Measurements from ENCODE around the gene PGM5. TPM values are rescaled to one million over a fixed set of nuclear protein-coding genes. Genes with fewer than 3 reads are reported as not detected.

PGM5 gene
- total RNA-seq, 4 donors from 2014 or later: 573 to 742 (median 607) TPM

DNA sequence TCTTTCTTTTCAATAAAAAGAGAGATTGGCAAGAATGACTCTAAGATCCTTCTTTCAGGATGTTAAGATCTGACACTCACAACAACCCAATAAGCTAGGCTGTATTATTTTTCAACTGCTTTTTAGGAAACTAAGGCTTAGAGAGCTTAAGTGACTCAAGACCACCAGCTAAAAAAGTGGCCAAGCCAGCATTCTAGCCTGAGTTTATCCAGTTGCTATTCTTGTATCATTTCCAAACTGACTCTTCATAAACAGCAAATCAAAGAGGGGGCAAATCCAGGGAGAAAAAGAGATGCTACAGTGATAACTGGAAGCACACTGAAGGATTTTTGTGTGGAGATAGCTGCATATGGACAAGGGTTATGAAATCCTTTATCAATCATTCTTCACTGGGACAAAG lies 137.1 kb downstream of the PGM5 start:
- TF ChIP-seq POLR2AphosphoS5 (IDR thresholded peaks at IDR 0.05) (no peak), POLR2A (IDR thresholded peaks at IDR 0.05; ENCODE audit: low read depth) (no peak), EP300 (IDR thresholded peaks at IDR 0.05) (no peak), CTCF (IDR thresholded peaks at IDR 0.05) (no peak)
- intact Hi-C loops (cut with DNase I): no loop called here
- Histone ChIP-seq H3K27ac (replicated peaks in 1 of 4) (peak overlapping the region; percentile 85 to 89 (median 88)), H3K4me3 (no peak overlapping the region), H3K4me1 (peaks cover 40 to 81% (median 74%) of the 10 kb centered on the region in 4 donors), H3K36me3 (peaks cover 1 to 26% (median 12%) of the 10 kb centered on the region in 4 donors), H3K27me3 (no peaks in the 10 kb centered on the region), H3K9me3 (no peaks in the 10 kb centered on the region)
- DNase-seq (ENCODE audit: extremely low spot score): no peak

DNA sequence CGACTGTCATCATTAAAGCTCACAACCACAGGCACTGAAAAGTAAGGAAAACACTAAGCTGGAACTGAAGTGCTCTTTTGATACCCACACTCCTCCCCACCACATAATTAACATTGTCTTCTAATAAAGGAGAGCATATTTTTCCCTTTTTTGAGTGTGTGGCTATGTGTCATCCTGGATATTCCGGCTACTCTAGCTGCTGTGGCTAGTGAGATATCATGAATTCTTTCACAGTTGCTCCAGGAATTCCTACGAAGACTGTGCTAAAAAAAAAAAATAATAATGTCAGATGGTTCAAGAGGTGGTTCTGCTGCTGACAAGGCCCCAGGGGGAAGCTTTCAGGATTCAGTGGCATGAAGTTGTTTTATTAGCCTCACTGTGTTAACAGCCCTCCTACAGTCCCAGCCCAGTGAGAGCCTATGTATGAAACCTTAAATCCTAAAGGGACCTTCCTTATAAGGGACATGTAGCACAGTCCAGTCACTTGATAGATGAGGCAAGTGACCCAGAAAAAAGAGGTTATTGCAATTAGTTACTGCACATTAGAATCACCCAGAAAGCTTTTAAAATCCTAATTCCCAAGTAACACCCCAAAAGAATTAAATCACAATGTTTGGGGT lies 137.7 kb downstream of the PGM5 start:
- no peaks in the 10 kb centered on the region for H3K9me3 ChIP-seq
- H3K27me3 ChIP-seq: no peaks in the 10 kb centered on the region
- DNase-seq (ENCODE audit: extremely low spot score): no peak
- H3K4me1 ChIP-seq: peaks cover 40 to 86% (median 78%) of the 10 kb centered on the region in 4 donors
- peaks cover 3 to 26% (median 11%) of the 10 kb centered on the region in 4 donors for H3K36me3 ChIP-seq
- WGBS: 45% methylated on average over 3 of the region's 3 CpGs
- intact Hi-C loops (cut with DNase I): no loop called here
- peak overlapping the region; percentile 85 to 89 (median 88) for H3K27ac ChIP-seq (replicated peaks in 1 of 4)
- H3K4me3 ChIP-seq: no peak overlapping the region
- TF ChIP-seq POLR2AphosphoS5 (IDR thresholded peaks at IDR 0.05) (peak in 1 of 2 donors; percentile 77), EP300 (IDR thresholded peaks at IDR 0.05) (peak; percentile 4), POLR2A (IDR thresholded peaks at IDR 0.05; ENCODE audit: low read depth) (no peak), CTCF (IDR thresholded peaks at IDR 0.05) (no peak)

DNA sequence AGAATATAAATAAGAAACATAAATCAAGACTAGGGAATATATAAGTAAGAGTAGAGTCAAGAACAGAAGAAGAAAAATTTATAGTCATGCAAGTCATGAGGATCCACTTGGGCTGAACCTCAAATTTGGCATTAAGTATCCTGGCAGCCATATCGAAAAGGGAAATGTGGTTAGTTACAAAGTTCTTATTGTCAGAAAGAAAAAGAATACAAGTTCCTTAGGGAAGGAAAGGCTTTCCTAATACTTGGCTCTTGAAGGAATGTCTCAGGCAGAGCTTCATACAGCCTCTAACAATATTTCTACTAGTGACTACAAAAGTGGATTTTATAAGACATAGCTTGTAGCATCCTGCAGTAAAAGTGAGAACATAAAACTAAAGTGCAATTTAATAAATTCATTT lies 138.8 kb downstream of the PGM5 start:
- 41% methylated on average over 1 of the region's 1 CpG for WGBS
- no peaks in the 10 kb centered on the region for H3K27me3 ChIP-seq
- H3K36me3 ChIP-seq: peaks cover 3 to 26% (median 17%) of the 10 kb centered on the region in 4 donors
- no peak for DNase-seq (ENCODE audit: extremely low spot score)
- H3K27ac ChIP-seq (replicated peaks in 1 of 4): peak overlapping the region; percentile 85 to 89 (median 88)
- H3K4me1 ChIP-seq: peaks cover 48 to 86% (median 77%) of the 10 kb centered on the region in 4 donors
- TF ChIP-seq POLR2A (IDR thresholded peaks at IDR 0.05; ENCODE audit: low read depth) (no peak), POLR2AphosphoS5 (IDR thresholded peaks at IDR 0.05) (no peak), CTCF (IDR thresholded peaks at IDR 0.05) (no peak), EP300 (IDR thresholded peaks at IDR 0.05) (no peak)
- intact Hi-C loops (cut with DNase I): loop anchor here (5.0 kb wide), 1 partner anchor 43 kb away; no protein-coding TSS in a partner anchor
- no peaks in the 10 kb centered on the region for H3K9me3 ChIP-seq
- no peak overlapping the region for H3K4me3 ChIP-seq

DNA sequence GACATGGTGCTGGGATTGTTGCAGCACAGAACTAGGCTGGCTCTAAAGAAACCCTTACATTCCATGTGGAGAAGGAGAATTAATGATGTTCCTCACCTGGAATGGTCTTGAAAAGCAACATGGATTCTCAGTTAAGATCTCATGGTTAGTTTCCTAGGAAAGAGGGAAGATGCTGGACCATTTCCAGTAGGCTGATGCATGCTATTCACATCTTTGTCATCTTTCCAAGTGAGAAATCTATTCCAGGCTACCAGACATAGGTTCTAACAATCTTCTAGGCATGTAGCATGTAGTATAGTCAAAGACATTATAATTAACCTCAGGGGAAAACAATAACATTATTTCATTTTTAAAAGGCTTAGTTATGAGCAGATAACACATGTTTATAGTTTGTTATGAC lies 139.9 kb downstream of the PGM5 start:
- Histone ChIP-seq H3K4me3 (no peak overlapping the region), H3K27ac (replicated peaks in 1 of 4) (peak overlapping the region; percentile 85 to 89 (median 88)), H3K9me3 (no peaks in the 10 kb centered on the region), H3K36me3 (peaks cover 3 to 37% (median 20%) of the 10 kb centered on the region in 4 donors), H3K27me3 (no peaks in the 10 kb centered on the region), H3K4me1 (peaks cover 59 to 88% (median 77%) of the 10 kb centered on the region in 4 donors)
- intact Hi-C loops (cut with DNase I): loop anchor here (5.0 kb wide), 1 partner anchor 44 kb away; no protein-coding TSS in a partner anchor
- TF ChIP-seq POLR2AphosphoS5 (IDR thresholded peaks at IDR 0.05): no peak
- no peak for TF ChIP-seq CTCF (IDR thresholded peaks at IDR 0.05)
- TF ChIP-seq POLR2A (IDR thresholded peaks at IDR 0.05; ENCODE audit: low read depth): no peak
- no peak for TF ChIP-seq EP300 (IDR thresholded peaks at IDR 0.05)
- no peak for DNase-seq (ENCODE audit: extremely low spot score)
